Activated T-cell treated with anti-CD3 and anti-CD28 coated beads, Interleukin-2, amount 50 U/mL, for 48 hours (primary cell): ENCODE results near the gene CYP1A2.
"Not testable (repeated sequence)": the region's sequence is repeated elsewhere in the genome, so short reads cannot be mapped to it uniquely, and the experiment has no call there.

Source experiments
- DNase-seq, 2 experiments: peaks; one replicate each; pipeline ENCODE4 v3.0.0-alpha.2; 2020

CYP1A2 gene

DNA sequence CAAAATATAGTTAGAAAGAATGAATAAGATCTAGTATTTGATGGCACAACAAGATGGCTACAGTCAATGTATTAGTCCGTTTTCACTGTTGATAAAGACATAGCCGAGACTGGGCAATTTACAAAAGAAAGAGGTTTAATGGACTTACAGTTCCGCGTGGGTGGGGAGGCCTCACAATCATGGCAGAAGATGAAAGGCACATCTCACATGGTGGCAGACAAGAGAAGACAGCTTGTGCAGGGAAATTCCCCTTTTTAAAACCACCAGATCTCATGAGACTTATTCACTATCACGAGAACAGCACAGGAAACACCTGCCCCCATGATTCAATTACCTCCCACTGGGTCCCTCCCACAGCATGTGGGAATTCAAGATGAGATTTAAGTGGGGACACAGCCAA, 10.4 kb upstream of the CYP1A2 start:
- DNase-seq, result not testable (repeated sequence)

DNA sequence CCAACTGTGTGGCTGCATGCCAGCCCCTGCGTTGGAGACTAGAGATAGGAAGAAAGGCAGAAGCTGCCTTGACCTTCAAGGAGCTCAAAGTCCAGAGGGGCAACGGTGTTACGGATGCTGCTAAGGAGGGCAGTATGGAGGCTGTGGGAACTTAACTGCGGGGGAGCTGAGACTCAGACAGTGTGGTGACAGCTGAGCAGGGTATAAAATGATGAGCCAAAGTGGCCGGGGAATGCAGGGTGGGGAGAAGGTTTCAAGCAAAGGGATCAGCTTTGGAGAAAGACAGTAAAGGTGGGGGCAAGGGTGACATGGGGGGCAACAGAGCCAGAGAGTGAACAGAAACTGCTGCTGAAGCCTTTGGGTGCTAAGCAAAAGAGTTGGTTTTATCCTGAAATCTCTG, 6.2 kb upstream of the CYP1A2 start:
- no peak for DNase-seq

DNA sequence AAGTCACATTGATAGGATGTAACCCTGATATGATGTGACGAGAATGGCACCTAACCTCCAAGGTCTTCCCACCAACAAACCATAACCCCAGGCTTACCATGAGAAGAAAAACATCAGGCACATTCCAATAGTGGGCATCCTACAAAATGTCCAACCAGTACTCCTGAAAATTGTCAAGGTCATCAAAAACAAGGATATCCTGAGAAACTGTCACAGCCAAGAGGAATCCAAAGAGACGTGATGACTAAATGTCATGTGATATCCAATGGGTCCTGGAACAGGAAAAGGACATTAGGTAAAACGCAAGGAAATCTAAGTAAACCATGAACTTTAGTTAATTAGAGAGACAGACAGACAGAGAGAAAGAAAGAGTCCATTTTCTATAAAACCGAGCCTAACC, 2.3 kb upstream of the CYP1A2 start:
- DNase-seq, result no peak

- DNase-seq, result no peak
These were observed 1.2 kb downstream of the CYP1A2 start for GRCh38 chr15:74749832-74750231.

GRCh38 chr15:74750751-74751150, 2.1 kb downstream of the CYP1A2 start:
- no peak for DNase-seq

- DNase-seq, result no peak
These were observed 3.4 kb downstream of the CYP1A2 start for GRCh38 chr15:74752011-74752410.

DNA sequence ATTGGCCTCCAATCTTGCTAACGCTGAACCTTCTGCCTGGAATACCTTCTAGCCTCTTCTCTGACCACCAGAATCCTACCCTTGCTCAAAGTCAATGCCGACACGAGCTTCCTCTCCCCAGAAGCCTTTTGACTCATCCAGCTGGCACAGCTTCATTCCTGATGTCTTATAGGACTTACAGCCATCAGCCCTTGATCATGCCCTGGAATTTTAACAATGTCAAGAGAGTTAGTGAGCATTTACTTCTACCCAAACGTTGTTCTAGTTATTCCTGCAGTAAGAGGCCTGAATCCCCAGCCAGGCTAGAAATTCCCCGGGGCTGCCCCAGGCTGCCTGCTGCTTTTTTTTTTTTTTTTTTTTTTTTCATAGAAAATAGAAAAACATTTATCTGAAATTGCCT, 3.9 kb downstream of the CYP1A2 start:
- DNase-seq, result no peak

- DNase-seq, result no peak
These were observed 6.1 kb downstream of the CYP1A2 start for GRCh38 chr15:74754593-74755215.

DNA sequence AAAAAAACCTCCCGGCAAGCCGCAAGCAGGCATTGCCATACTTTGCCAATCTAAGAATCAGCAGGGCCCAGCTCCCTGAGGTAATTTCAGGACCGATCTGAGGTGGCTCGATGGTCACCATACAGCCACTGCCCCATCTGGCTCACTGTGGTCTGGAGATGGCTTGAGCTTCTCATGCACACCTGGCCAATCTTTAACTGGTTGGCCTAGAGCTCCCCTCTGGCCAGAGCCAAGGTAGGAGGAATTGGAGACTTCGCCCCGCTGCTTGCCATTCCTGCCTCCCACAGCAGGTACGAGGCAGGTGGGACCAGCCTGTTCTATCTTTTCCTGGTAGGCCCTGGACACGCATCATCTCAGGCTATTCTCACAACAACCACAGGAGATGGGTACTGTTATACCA, 10.1 kb downstream of the CYP1A2 start:
- no peak for DNase-seq

DNA sequence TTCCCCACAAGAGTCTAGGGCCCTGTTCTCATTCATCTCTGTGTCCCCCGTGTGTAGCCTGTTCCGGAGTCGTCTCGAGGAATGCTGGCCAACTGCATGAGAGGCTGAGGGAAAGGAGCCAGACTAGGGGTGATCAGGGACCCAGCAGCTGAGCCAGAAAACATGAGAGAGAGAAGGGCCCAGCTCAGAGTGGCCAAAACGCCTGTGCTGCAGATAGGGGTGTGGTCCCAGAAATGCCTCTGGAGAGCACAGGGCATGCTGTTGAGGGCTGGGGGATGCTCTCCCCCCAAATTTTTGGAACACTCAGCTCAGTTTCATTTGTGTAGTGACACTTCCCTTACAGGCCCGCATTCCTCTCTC, 14.1 kb downstream of the CYP1A2 start:
- no peak for DNase-seq

GRCh38 chr15:74763416-74763815, 14.8 kb downstream of the CYP1A2 start:
- DNase-seq, result no peak

GRCh38 chr15:74767167-74768098, 18.8 kb downstream of the CYP1A2 start:
- no peak for DNase-seq

DNA sequence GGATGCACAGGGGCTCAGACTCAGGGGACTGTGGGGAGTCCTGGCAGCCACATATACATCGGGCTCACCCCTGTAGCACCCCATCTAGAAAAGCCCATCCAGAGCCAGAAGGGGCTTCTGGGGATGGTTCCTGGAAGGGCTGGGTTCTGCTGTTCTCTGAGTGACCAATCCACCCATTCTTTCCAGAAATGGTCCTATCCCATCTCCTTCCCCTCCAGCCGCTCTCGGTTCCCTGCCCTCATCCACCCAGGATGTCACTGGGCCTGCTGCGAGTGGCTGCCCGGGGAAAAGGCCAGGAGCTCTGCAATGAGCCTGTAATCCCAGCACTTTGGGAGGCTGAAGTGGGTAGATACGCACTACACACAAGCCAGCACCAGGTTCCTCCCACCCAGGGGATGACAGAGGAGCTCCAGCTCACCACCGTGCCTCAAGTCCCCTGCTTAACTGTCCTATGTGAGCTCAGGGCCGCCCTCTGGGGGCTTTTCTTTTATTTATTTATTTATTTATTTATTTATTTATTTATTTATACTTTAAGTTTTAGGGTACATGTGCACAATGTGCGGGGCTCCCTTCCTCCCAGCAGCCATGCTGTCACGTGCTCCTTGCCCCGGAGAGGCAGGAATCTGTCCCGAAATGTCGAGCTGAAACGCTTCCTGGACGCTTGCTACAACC, 19.6 kb downstream of the CYP1A2 start:
- DNase-seq, result no peak

GRCh38 chr15:74768771-74769342, 20.2 kb downstream of the CYP1A2 start:
- peak; percentile 69 to 75 for DNase-seq

DNA sequence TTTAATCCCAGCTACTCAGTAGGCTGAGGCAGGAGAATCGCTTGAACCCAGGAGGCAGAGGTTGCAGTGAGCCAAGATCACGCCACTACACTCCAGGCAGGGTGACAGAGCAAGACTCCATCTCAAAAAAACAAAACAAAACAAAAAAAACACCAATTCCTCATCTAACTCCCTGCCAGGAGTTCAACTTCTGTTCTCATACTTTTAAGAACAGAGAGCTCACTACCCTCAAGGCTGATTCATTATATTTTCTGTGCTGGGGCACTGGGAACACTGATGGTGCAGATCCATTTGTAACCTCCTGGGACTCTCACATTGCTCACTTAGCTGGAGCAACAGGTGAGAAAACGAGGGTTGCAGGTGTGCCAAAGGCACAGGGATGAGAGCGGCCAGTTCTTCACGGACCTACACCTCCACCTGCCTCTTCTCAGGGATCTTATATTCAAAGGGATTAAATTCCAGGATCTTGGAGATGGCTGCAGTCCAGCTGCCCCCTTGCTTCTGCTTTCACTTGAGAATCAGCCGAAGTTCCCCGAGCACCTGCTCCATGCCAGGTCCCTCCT, 20.9 kb downstream of the CYP1A2 start:
- DNase-seq, result no peak

- no peak for DNase-seq
These were observed 21.7 kb downstream of the CYP1A2 start for GRCh38 chr15:74770211-74770903.

DNA sequence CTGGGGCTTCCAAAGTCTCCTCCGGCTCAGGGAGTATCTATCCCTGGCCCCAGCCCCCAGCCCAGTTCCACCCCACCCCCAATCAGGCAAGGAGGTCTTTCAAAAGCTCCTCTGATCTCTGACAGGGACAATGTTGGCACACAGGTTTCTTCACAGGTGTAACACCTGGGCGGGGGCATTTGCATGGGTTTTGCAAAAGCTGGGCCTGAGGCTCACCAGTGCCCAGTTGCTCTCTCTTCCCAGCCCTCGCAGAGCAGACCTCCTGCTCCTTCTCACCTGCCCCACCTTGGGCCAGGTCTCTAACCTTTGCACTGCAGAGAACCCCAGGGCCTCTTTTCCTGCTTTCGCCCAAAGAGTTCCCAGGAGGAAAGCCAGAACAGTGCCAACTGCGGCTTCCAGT, 24.7 kb downstream of the CYP1A2 start:
- DNase-seq, result no peak

- DNase-seq, result no peak
These were observed 25.1 kb downstream of the CYP1A2 start for GRCh38 chr15:74773731-74774252.

- no peak for DNase-seq
These were observed 26.5 kb downstream of the CYP1A2 start for GRCh38 chr15:74775132-74775562.

GRCh38 chr15:74775894-74776293, 27.2 kb downstream of the CYP1A2 start:
- no peak for DNase-seq

DNA sequence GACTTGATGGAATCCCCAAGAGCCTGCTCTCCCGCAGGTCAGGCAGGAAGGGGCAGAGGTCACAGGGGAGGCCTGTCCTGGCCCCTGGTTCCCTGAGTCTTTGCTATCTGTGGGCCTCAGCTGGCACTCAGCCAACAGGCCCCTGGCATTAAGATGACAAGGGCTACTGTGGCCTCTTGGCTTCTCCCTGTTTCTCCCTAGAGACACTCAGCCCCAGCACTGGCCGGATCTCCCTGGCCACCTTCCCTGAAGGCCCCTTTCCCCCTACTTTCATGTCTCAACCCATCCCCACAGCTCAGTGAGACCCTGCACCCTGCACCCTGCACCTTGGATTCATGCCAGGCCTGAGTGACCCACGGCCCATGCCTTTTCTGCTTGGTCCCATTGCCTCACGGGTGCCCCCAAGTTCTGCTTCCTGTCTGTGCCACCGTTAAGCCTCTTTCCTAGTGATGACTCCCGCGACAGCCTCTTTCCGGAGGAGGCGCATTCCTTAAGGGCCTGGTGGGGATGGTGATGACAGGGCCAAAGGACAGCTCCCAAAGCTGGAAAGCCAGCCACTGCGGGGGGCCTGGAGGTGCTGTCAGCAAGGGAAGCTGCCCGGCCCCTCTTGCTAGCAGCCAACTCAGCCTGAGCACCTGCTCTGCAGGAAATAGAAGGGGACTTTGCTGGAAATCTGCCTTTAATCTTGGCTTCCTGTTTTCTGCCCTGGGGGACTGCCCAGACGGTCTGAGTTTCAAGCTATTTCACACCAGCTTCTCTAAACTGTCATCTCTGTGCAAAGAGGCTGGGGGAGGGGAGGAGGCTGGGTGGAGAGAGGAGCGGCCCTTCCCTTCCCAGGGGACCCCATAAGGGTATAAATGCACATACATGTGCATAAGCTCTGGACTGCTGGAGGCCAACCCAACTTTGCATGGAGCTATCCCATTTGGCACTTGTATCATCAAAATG, 28.4 kb downstream of the CYP1A2 start:
- peak; percentile 68 to 69 for DNase-seq
